Measurements from ENCODE around the gene CFAP206.
A peak's percentile ranks its signal among the peaks of the same experiment; 100 is the strongest.

The CFAP206 gene, protein sequence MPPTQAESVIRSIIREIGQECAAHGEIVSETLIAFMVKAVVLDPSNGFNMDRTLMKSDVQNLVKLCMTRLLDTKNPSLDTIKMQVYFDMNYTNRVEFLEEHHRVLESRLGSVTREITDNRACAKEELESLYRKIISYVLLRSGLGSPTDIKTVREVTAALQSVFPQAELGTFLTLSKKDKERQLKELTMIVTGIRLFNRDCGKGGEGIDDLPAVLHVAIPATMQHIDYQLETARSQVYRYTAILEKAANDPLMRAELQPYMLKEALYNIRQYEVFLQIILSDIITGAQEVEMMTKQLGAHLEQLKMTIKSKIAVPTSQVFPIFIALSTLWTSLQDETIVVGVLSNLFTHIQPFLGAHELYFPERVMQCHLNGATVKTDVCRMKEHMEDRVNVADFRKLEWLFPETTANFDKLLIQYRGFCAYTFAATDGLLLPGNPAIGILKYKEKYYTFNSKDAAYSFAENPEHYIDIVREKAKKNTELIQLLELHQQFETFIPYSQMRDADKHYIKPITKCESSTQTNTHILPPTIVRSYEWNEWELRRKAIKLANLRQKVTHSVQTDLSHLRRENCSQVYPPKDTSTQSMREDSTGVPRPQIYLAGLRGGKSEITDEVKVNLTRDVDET

GRCh38 chr6:87407901-87408720, at the start of gene CFAP206:
Gene CFAP206, plus strand, starts transcription at chr6:87407972. Its CDS starts 1,868 bp downstream, at chr6:87409840.
- peak; percentile 84 for DNase-seq

GRCh38 chr6:87364602-87365252, 43.0 kb upstream of the CFAP206 start:
- no peak for DNase-seq

DNA sequence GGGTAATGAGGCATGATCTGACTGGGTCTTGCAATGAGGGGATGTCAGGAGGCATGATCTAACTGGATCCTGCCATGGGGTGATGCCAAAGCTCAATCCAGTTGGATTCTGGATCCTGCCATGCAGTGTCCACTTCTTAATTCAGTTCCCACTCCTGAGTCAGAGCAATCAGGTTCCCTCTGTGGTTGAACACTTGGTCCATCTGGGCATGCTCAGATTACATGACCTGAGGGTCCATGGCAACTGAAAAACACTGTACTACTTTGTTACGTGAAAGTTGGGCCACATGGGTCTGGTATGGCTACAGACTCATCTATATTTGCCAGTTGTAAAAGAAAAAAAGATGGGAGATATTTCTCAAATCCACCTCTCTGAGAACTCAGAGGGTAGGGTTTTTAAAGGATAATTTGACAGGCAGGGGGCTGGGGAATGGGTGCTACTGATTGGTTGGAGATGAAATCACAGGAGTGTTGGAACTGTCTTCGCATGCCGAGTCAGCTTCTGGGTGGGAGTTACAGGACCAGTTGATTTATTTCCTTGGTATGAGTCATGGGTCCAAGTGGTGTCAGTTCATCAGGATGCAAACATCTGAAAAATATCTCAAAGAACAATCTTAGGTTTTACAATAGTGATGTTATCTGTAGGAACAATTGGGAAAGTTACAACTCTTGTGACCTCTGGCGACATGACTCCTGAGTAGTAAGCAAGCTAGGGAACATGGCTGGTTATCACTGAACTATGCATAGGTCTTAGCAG, 41.5 kb upstream of the CFAP206 start:
- DNase-seq = peak; percentile 7

DNA sequence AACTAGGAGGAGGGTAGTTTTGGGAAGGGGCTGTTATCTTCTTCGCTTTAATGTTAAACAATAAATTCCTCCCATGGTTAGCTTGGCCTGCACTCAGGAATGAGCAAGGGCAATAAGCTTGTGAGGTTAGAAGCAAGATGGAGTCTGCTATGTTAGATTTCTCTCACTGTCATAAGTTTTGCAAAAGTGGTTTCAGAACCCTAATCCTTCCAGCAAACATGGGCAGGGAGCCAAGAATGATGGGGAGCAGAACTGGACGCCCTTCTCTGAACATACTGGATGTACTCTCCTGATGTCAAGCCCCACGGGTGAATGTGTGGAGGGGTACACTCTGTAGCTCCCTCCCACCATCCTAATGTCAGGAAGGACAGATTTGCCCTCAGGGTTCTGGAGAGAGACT, 40.9 kb upstream of the CFAP206 start:
- DNase-seq = no peak

GRCh38 chr6:87373377-87373776, 34.4 kb upstream of the CFAP206 start:
- no peak for DNase-seq

DNA sequence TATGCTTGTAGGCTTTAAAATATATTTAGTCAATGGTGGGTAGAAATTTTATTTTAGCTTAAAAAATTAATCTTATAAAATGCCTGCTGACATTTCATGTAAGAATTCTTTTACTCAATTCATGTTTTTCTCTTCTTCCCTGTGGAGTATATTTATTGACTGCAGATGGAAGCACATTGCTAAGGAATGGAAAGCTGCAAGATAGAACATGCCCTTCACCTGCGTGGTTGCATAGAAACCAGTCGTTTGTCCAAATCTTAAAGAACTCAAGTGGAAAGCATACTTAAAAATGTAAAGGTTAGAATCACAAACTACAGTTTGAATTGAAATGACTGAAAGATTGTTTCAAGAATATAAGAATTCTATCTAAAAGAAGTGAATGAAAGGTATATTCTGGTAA, 32.5 kb upstream of the CFAP206 start:
- no peak for DNase-seq

DNA sequence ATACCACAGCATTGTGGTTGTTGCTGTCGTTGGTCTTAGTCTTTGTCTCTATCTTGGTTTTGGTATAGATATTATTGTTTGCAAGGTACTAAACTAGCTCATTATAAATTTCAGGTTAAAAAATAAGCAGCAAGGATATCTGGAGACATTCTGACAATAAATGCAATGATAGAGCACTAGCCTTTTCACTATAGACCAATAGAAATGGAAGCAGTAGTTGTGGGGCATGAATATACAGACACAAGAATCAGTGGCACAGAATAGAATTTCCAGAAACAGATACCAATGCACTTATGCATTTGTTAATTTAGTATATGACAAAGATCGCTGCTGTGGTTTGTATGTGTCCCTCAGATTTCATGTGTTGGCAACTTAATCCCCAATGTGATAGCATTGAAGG, 31.1 kb upstream of the CFAP206 start:
- DNase-seq = no peak

- DNase-seq = no peak
Observed at GRCh38 chr6:87378947-87379346, 28.8 kb upstream of the CFAP206 start.

- no peak for DNase-seq
Observed at GRCh38 chr6:87382861-87383260, 24.9 kb upstream of the CFAP206 start.

- no peak for DNase-seq
Observed at GRCh38 chr6:87384038-87384437, 23.7 kb upstream of the CFAP206 start.

DNA sequence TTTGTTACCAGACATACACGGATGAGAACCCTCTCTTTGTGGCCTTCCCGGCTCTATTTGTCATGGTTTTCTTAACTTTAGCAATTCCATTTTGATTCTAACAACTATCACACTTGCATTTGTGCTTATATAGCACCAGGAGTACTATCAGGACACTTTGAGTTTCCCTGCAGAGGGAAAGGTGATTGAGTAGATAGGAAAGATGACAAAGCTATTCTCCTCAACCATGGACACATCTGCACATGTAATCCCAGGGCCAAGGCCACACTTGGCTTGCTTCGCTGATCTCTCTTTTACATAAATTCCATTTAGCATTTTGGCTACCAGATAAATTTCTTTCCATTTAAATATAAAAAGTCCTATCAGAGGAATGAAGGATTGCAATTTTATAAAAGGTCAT, 23.3 kb upstream of the CFAP206 start:
- DNase-seq = no peak

DNA sequence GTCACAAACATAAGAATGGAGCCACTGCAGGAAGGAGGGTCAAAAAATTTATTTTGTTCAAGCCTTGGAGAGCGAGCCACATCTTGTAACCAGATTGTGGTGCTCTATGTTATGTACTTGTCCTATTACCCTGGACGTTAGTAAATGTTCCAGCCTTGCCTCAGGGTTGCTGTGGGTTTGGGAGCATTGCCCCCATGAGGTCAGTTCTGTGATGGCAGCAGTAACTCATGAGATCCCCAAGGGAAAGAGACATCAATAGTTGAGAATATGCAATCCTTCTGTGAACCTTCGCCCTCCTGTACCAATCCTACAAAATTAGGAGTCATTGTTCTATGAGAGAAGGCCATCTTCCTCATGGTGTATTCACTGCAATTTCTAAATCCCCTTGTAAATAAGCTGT, 16.4 kb upstream of the CFAP206 start:
- DNase-seq = peak; percentile 33

DNA sequence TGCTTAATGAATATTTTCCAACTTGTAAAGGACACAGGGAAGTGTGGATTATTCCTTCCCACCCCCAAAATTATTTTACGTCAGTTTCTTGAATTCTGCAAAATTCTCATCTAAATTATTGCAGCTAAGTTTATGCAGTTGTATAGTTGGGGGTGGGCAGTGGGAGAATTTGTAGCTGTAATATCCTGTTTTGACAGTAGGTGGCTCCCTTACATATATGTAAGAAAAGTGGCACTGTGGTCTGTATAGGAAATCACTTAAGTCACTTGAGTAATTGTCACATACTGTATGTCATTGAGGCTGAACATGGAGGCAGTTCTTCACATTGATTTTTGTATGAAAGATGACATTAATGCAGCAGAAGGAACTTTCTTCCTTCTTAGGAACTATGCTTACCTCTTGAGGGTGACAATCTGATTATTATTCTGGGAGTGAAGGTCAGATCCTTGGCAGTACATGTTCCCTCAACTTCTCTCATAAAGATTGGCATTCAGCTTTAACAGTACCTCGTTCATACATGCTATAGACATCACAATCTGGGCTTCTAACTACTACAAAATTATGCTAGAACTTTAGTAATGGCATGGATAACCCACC, 14.6 kb upstream of the CFAP206 start:
- peak; percentile 58 for DNase-seq

DNA sequence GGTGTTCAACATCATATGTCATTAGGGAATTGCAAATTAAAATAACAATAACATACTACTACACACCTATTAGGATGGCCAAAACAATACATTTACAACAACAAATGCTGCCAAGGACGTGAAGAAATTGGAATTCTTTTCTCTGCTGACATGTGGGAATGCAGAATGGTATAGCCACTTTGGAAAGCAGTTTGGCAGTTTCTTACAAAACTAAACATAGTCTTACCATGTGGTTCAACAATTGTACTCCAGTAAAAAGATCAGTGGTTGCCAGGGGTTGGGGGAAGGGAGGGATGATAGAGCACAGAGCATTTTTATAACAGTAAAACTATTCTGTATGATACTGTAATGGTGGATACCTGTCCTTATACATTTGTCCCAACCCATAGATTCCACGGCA, 12.3 kb upstream of the CFAP206 start:
- no peak for DNase-seq

DNA sequence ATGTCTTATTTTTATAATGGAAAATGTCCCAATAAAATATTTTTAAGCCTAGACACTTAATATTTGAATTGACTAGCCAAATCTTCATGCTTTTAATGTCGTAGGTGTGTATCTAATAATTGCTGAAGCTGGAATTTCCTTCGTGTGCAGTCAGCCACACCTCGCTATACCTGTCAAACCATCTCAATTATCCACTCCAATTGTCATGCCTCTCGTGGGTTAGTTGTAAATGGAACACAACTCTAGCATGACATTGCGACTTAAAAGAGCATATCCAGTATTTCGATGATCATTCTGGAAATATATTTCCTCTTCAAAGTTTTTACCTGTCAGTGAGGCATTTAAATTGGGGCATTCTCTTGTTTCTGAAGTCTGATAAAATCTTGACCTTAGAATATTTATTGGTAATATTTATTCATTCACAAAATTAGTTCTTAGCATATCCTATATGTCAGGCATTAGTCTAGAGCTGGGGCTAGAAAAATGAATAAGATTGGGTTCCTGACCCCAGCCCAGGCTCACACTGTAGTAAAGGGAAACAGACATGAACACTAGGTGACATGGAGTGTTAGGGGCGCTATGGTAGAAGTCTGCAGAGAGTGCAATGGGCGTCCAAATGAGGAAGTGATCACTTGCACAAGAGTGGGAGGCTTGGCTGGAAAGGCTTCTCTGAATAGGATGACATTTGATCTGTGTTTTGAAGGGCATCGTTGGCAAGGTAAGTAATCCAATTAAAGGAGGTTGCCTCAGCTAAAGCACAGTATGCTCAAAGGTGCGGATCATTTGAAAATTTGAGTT, 11.0 kb upstream of the CFAP206 start:
- DNase-seq = no peak

GRCh38 chr6:87397656-87398055, 10.1 kb upstream of the CFAP206 start:
- no peak for DNase-seq

GRCh38 chr6:87401832-87402231, 5.9 kb upstream of the CFAP206 start:
- no peak for DNase-seq

GRCh38 chr6:87407561-87407900, 241 bp upstream of the CFAP206 start:
- DNase-seq = peak; percentile 18

- no peak for DNase-seq
Observed at GRCh38 chr6:87408721-87409155, 966 bp downstream of the CFAP206 start.

DNA sequence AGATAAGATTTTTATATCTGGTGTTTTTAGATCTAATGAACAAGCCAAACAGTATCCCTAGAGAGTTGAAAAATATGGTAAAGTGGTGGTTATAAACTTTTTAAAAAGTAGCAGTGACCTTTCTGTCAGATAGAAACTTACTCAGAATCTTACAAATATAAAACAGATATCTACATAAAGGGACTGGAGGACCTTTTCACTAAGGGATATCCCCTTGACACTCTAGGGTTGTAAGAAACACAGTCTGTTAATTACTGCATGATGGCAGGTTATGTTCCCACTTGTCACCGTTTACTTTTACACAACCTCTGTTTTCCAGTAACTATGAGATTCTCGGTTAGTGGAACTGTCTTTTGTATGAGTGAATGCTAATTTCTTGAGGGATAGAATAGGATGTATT, 11.5 kb downstream of the CFAP206 start:
- no peak for DNase-seq

GRCh38 chr6:87420360-87420759, 12.6 kb downstream of the CFAP206 start:
- no peak for DNase-seq

Measured in HCEC 1CT (cell line).